GM12892 (cell line): ENCODE measurements around the gene GSN.
A peak's percentile ranks its signal among the peaks of the same experiment; 100 is the strongest.

Experiments
- DNase-seq: peaks from one replicate; pipeline ENCODE4 v3.0.0; 2011; ENCODE audit not compliant: insufficient read length
- FAIRE-seq: peaks from 2 replicates; lab custom pipeline; 2011; peaks lifted over from hg19 to GRCh38; lab: Jason Lieb, UNC
- POLR2A ChIP-seq: IDR thresholded peaks from 2 replicates; pipeline ENCODE4 v1.6.1; 2011; ENCODE audit warnings: low read depth, low read length, control low read depth
- POLR2AphosphoS5 ChIP-seq: IDR thresholded peaks from 2 replicates; pipeline ENCODE4 v1.6.1; 2011; ENCODE audit warnings: low read depth, low read length, control low read depth
- TAF1 ChIP-seq: IDR thresholded peaks from 2 replicates; pipeline ENCODE4 v1.6.1; 2011; ENCODE audit warnings: low read depth, mild to moderate bottlenecking, control low read depth, low read length, borderline replicate concordance

GSN gene

DNA sequence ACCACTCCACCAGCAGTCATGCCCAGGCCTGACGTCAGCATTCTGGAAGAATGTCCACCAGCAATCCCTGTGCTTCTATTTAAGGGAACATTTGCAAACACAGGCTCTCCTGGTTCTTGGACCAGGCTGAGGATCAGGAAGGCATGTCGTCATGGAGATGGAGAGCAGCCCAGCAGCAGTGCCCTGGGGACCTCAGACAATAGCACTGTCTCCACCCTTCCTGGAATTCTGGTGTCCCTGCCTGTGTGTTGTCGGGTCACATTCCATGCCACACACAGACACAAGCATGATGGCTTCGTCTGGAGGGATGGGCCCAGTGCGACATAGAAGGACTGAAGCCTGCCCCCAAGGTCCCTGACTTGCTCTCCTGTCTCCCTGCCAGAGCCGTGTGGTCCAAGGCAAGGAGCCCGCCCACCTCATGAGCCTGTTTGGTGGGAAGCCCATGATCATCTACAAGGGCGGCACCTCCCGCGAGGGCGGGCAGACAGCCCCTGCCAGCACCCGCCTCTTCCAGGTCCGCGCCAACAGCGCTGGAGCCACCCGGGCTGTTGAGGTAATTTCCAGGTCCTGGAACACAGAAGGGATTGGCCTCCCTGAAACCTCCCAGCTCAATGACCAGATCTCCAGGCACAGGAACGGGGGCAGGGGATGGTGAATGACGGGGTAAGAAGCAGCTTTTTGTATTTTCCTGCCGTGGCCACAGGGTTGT is 58.3 kb downstream of the GSN start:
- TF ChIP-seq POLR2A: no peak
- no peak for TF ChIP-seq POLR2AphosphoS5
- DNase-seq: no peak
- FAIRE-seq: no peak

DNA sequence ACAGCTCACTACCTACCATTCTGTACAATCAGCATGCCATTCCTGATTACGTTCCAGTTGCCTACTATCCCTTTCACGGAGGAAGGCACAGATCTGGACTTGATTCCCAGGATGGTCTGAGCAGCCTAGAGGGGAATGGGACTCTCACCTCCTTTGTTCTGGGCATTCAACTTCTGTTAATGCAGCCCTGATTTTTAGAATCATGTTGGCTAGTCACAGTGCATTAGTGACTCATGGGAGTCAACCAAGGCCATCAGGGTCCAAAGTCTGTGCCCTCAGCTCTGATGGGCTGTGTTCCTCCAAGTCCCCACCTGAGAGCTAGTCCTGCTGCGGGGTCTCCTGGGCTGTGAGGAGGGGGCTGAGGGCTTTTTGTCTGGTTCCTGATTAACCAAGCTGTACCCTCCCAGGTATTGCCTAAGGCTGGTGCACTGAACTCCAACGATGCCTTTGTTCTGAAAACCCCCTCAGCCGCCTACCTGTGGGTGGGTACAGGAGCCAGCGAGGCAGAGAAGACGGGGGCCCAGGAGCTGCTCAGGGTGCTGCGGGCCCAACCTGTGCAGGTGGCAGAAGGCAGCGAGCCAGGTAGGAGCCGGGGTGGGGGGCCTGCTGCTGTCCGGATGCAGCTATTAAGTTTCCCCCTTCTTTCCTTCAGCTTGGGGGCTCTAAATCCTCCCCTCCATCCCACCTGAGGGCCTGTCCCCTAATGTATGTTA is 59.1 kb downstream of the GSN start:
- TF ChIP-seq POLR2A: no peak
- no peak for TF ChIP-seq POLR2AphosphoS5
- no peak for TF ChIP-seq TAF1
- FAIRE-seq (no peak), DNase-seq (no peak)

DNA sequence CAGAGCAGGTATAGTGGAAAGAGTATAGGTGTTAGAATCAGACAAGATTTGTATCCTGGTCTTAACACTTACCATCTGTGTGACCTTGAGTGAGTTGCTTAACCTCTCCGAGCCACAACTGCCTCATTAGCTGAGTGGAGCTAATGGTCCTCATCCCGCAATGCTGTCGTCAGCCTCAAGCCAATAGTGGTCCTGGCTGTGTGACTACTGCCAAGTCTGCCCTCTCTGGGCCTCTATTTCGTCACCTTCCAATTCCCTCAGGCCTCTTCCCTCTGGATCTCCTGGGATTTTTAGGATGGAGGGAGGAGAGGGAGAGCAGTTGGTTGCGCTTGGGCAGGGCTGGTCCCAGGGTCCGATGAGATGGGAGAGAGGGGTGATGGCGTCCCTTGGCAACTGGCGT is 60.5 kb downstream of the GSN start:
- FAIRE-seq: no peak
- no peak for DNase-seq
- TF ChIP-seq POLR2AphosphoS5: no peak
- no peak for TF ChIP-seq POLR2A
- no peak for TF ChIP-seq TAF1

GRCh38 chr9:121328876-121329681 is 61.1 kb downstream of the GSN start:
- DNase-seq: no peak
- no peak for TF ChIP-seq TAF1
- no peak for TF ChIP-seq POLR2AphosphoS5
- no peak for TF ChIP-seq POLR2A
- FAIRE-seq: no peak

DNA sequence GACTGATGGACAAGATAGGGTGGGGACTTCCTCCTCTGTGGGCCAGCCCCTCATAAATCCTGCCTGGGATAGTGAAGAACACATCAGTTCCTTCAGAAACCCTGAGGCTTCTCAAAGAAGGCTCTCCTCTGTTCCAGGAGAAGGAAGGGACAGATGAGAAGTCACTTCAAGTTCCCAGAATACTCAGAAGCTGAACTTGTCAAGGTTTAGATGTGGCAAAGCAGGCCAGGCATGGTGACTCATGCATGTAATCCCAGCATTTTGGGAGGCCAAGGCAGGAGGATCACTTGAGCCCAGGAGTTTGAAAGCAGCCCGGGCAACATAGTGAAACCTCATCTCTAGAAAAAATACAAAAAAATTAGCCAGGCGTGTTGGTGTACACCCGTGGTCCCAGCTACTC is 63.6 kb downstream of the GSN start:
- no peak for FAIRE-seq
- DNase-seq: no peak
- no peak for TF ChIP-seq POLR2AphosphoS5
- no peak for TF ChIP-seq TAF1
- TF ChIP-seq POLR2A: no peak

GRCh38 chr9:121331992-121332685 is 64.2 kb downstream of the GSN start:
- no peak for TF ChIP-seq TAF1
- TF ChIP-seq POLR2A: no peak
- TF ChIP-seq POLR2AphosphoS5: no peak
- DNase-seq (no peak), FAIRE-seq (no peak)

DNA sequence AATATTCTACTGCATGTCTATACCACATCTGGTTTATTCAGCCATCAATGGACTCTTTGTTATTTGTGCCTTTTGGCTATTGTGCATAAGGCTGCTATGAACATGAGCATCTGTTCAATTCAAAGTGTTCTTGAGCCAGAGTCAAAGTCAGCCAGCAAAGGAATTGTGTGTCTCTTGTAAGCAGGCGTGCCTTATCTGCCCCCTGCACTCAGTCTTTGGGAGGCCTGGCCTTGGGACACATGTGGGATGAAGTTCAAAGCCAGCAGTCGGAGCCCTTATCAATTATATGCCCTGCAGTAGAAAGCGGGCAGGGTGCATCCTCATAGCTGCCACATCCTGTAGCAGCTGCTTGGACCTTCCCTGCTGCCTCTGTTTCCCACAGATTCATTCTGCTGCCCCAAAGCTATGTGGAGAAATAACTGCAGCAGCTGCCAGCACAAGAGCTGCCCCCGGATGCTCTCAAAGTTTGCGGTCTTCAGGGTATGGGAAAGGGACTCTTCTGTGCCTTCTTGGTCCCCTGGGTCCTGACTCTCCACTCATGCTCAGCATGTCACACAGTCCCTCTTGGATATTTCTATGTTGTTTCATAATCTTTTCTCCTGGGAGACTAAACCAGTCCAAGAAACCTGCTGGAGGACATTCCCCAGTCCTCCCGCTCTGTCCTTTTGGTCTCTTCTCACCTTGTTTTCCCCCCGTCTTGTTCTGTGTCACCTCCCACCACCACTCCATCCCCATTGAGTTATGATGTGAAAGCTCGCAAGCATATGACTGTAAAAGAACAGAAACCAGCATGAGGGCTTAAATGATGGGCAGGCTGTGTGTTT is 66.2 kb downstream of the GSN start:
- FAIRE-seq (no peak), DNase-seq (no peak)

GRCh38 chr9:121336665-121337064 is 68.7 kb downstream of the GSN start:
- FAIRE-seq: no peak
- TF ChIP-seq POLR2AphosphoS5 (no peak), TAF1 (no peak), POLR2A (no peak)
- no peak for DNase-seq

More for the DNA sequence above, 66.2 kb downstream of the GSN start:
- TF ChIP-seq POLR2A (no peak), TAF1 (no peak), POLR2AphosphoS5 (no peak)

DNA sequence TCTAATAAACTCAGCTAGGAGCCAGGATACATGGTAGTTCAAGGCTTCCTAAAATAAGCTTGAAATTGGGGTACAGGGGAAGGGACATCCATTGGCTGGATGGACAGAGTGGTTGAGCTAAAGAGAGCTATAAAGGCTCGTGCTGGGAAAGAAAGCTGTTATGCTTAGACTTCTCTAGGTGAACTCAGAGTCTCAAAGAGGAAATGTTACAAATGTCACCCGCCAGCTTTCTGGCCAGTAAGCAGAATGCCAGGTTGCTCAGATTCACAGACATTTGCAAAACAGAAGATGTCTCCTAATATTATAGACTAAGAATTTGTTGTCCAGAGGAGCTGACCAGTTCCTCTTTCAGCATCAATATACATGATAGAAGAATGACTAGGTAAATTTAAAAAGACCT is 71.5 kb downstream of the GSN start:
- DNase-seq (no peak), FAIRE-seq (no peak)
- TF ChIP-seq POLR2AphosphoS5: no peak
- no peak for TF ChIP-seq POLR2A
- TF ChIP-seq TAF1: no peak

DNA sequence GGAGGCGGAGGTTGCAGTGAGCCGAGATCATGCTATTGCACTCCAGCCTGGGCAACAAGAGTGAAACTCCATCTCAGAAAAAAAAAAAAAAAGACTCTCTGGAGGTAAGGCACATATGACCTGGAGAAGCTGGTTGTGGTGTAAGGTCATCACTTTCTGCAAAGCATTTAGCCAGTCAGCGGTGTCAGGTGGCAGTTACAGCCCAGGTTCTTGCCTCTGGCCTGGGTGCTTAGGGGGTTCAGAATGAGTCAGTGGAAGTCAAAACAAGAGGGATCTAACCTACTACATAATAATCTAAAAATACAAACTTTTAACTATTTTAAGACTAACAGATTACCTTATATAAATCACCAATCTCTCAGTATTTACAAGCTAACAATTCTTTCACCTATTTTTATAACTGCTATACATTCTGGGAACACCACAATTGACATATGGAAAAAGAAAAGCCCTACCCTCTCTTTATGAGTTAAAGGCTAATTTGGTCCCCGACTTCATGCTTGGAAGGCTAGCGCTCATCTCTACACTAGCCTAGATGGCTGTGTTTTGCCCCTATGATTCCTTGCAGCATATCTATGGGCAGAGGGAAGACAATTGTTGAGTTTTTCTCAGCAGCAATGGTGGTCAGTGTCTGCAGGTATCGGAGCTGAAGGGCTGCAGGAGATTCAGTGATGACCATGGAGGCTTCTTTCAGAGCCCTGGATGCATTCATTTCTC is 72.9 kb downstream of the GSN start:
- DNase-seq (no peak), FAIRE-seq (peak; percentile 73)

More for the DNA sequence above, 72.9 kb downstream of the GSN start:
- no peak for TF ChIP-seq TAF1
- no peak for TF ChIP-seq POLR2AphosphoS5
- no peak for TF ChIP-seq POLR2A
